GM12878 (cell line): ENCODE data around the gene BAX. TPM values are rescaled to one million over a fixed set of nuclear protein-coding genes. Genes with fewer than 3 reads are reported as not detected.

Experiments
- ATAC-seq: fragments of 200-7000 bp; cut with Tn5 transposase; 3 replicates; pipeline ENCODE4 v1.9.1; 2020; ENCODE audit warnings: mild to moderate bottlenecking, moderate library complexity
- BruUV-seq: library from RNA; stranded (reverse); fragments of 400-500 nt; replicated peaks from 2 replicates; lab custom pipeline; 2021; lab: Mats Ljungman, UMichigan
- CTCF ChIA-PET: fragments of 300-600 bp; sonication (Branson Sonifier 250); formaldehyde crosslinking; extraction: SDS; loops from one replicate; lab custom pipeline; 2021; ENCODE audit warnings: inconsistent platforms; lab: Yijun Ruan, JAX
- POLR2A ChIA-PET: fragments of 350-600 bp; formaldehyde crosslinking; extraction: SDS; loops from one replicate; lab custom pipeline; 2021; ENCODE audit warnings: inconsistent platforms; lab: Charles Lee
- RAD21 ChIA-PET: fragments of 300-600 bp; sonication (Branson Sonifier 250); formaldehyde crosslinking; loops from one replicate; lab custom pipeline; 2023; ENCODE audit warnings: antibody characterized with exemption; ENCODE audit not compliant: unreplicated experiment; lab: Charles Lee
- SMC1A ChIA-PET: fragments of 300-600 bp; sonication (Branson Sonifier 250); formaldehyde crosslinking; loops from one replicate; lab custom pipeline; 2023; ENCODE audit not compliant: unreplicated experiment, uncharacterized antibody; lab: Charles Lee
- DNase-seq: peaks from one replicate; pipeline ENCODE4 v3.0.0-alpha.2; 2011; ENCODE audit warnings: low read depth, low spot score
- FAIRE-seq: peaks from 3 replicates; lab custom pipeline; 2011; peaks lifted over from hg19 to GRCh38; lab: Jason Lieb, UNC
- H2AFZ ChIP-seq: 2 replicates; pipeline ENCODE4 v1.6.0; 2011; ENCODE audit warnings: low read depth, low read length, control low read depth; ENCODE audit not compliant: control insufficient read depth
- H3K27ac ChIP-seq: 2 replicates; pipeline ENCODE4 v1.5.1; 2011; ENCODE audit warnings: control low read depth; ENCODE audit not compliant: control insufficient read depth, insufficient read depth
- H3K27me3 ChIP-seq, 2 experiments: replicated peaks in 1 of 2; 2 replicates each; pipeline versions ENCODE4 v1.6.0 to v1.6.1; 2011; ENCODE audit warnings: low read length in 1 of 2; ENCODE audit not compliant: control insufficient read depth in 2 of 2, insufficient read depth in 2 of 2
- H3K36me3 ChIP-seq, 2 experiments: 2 replicates each; pipeline ENCODE4 v1.5.1; 2011; ENCODE audit warnings: low read length in 1 of 2; ENCODE audit not compliant: control insufficient read depth in 2 of 2, insufficient read depth in 2 of 2
- H3K4me1 ChIP-seq: 2 replicates; pipeline ENCODE4 v1.6.1; 2011; ENCODE audit warnings: mild to moderate bottlenecking, low read length, moderate library complexity, mixed read lengths; ENCODE audit not compliant: control insufficient read depth, insufficient read depth
- H3K4me2 ChIP-seq: 2 replicates; pipeline ENCODE4 v1.6.0; 2011; ENCODE audit warnings: control low read depth; ENCODE audit not compliant: control insufficient read depth, insufficient read depth
- H3K4me3 ChIP-seq: fragments of 200-600 bp; sonication (generic); 2 replicates; pipeline ENCODE4 v1.5.1; 2016
- H3K79me2 ChIP-seq: 2 replicates; pipeline ENCODE4 v1.6.0; 2011; ENCODE audit warnings: low read length; ENCODE audit not compliant: control insufficient read depth, insufficient read depth
- H3K9ac ChIP-seq: 2 replicates; pipeline ENCODE4 v1.8.0; 2011; ENCODE audit warnings: low read length, control low read depth, mixed read lengths; ENCODE audit not compliant: control insufficient read depth, insufficient read depth
- H3K9me3 ChIP-seq: replicated peaks from 3 replicates; pipeline ENCODE4 v1.5.1; 2011; ENCODE audit warnings: mild to moderate bottlenecking, low read length; ENCODE audit not compliant: control insufficient read depth, insufficient read depth
- H4K20me1 ChIP-seq: 2 replicates; pipeline ENCODE4 v1.6.0; 2011; ENCODE audit not compliant: control insufficient read depth, insufficient read depth
- ATF3 ChIP-seq: IDR thresholded peaks from 2 replicates; pipeline ENCODE4 v1.6.1; 2011; ENCODE audit warnings: low read depth, mild to moderate bottlenecking, low read length, moderate library complexity, borderline replicate concordance; ENCODE audit errors: extremely low read depth
- CHD2 ChIP-seq: IDR thresholded peaks from 2 replicates; pipeline ENCODE4 v1.6.1; 2011; ENCODE audit warnings: low read depth, low read length, improper control_type of control experiment, borderline replicate concordance
- CREM ChIP-seq: IDR thresholded peaks from 2 replicates; pipeline ENCODE4 v1.6.1; 2014; ENCODE audit warnings: antibody characterized with exemption, low read depth
- HCFC1 ChIP-seq: fragments of 150-350 bp; IDR thresholded peaks from 2 replicates; pipeline ENCODE4 v1.6.1; 2014; ENCODE audit warnings: low read length
- IKZF1 ChIP-seq: fragments of 450-650 bp; conservative IDR thresholded peaks from 2 replicates; pipeline ENCODE4 v1.6.1; 2017; ENCODE audit warnings: antibody characterized with exemption, mild to moderate bottlenecking
- MTA3 ChIP-seq: IDR thresholded peaks from 2 replicates; pipeline ENCODE4 v1.6.1; 2012; ENCODE audit warnings: low read length, inconsistent platforms, borderline replicate concordance
- RAD21 ChIP-seq: IDR thresholded peaks from 2 replicates; pipeline ENCODE4 v1.6.1; 2011; ENCODE audit warnings: mild to moderate bottlenecking, low read depth, low read length, moderate library complexity; ENCODE audit not compliant: insufficient read depth
- SIX5 ChIP-seq: IDR thresholded peaks from 2 replicates; pipeline ENCODE4 v1.6.1; 2011; ENCODE audit warnings: mild to moderate bottlenecking, low read depth, low read length, moderate library complexity; ENCODE audit not compliant: severe bottlenecking
- SMARCA5 ChIP-seq: fragments of 450-650 bp; IDR thresholded peaks from 2 replicates; pipeline ENCODE4 v1.6.1; 2017; ENCODE audit warnings: mild to moderate bottlenecking
- TARDBP ChIP-seq: IDR thresholded peaks from 2 replicates; pipeline ENCODE4 v1.6.1; 2016; ENCODE audit warnings: borderline replicate concordance
- ZNF24 ChIP-seq: fragments of 450-650 bp; IDR thresholded peaks from 2 replicates; pipeline ENCODE4 v1.6.1; 2017; ENCODE audit warnings: antibody characterized with exemption, mild to moderate bottlenecking
- ZNF592 ChIP-seq: fragments of 450-650 bp; IDR thresholded peaks from 2 replicates; pipeline ENCODE4 v1.6.1; 2017; ENCODE audit warnings: mild to moderate bottlenecking, moderate library complexity
- WGBS: methylation state at CpG from one replicate; pipeline ENCODE4 v1.1.6; 2016; ENCODE audit warnings: low lambda C conversion rate; ENCODE audit not compliant: insufficient replicate concordance, insufficient coverage; ENCODE audit errors: missing lambda C conversion rate; 5-methylcytosine and 5-hydroxymethylcytosine counted together
- in situ Hi-C: fragments of 300-500 bp; cut with MboI; formaldehyde crosslinking; loops from 9 replicates; pipeline ENCODE4 v1.14.3; 2018; ENCODE audit warnings: mixed read lengths
- intact Hi-C: fragments of 100-400 bp; cut with micrococcal nuclease; formaldehyde crosslinking; loops from one replicate; pipeline ENCODE4 v1.14.2; 2022; ENCODE audit not compliant: unreplicated experiment
- polyA plus RNA-seq, 11 experiments: library from polyadenylated mRNA; depleted of rRNA in 4 of 11; unstranded in 6 of 11; stranded (reverse) in 5 of 11; fragments of >200 nt; fragmentation: Nextera tagmentation in 4 of 11; fragmentation: Illumina TruSeq in 1 of 11; extraction: Ambion mirVana in 4 of 11; extraction: Trizol in 1 of 11; gene quantifications; 1 replicate in 1 of 11; 2 replicates in 10 of 11; pipeline versions ENCODE4 v1.2.1 to v1.2.3, GENCODE V29; 2011 to 2016; ENCODE audit warnings: inconsistent platforms in 2 of 11, missing spikeins in 2 of 11, low read depth in 1 of 11
- total RNA-seq, 4 experiments: library from RNA; depleted of rRNA in 3 of 4; stranded (reverse); fragments of >200 nt in 3 of 4; fragmentation: Illumina TruSeq in 1 of 4; extraction: Trizol in 1 of 4; gene quantifications; 2 replicates each; pipeline versions ENCODE4 v1.2.1 to v1.2.3, GENCODE V29; 2013 to 2021

The BAX gene
- total and polyA plus RNA-seq, 10 of the 15 experiments (the other 5 are each of a cell fraction or from before 2014, with no cell fraction given) = 7.2 to 221 (median 137) TPM

GRCh38 chr19:48910803-48911202, 43.9 kb upstream of the BAX start:
- TF ChIP-seq SMARCA5 = 0 out of 2 replicates have a peak, but pooled peaks have one; percentile 29
- no peak for TF ChIP-seq RAD21
- no peak for TF ChIP-seq ZNF24
- ATAC-seq (no peak), FAIRE-seq (no peak), DNase-seq (no peak)
- no peaks in the 10 kb centered on the region for H4K20me1 ChIP-seq
- ChIA-PET SMC1A (interaction anchor here (0.7 kb wide), 1 partner anchor 9 kb away, joined by 3 read pairs; no protein-coding TSS in a partner anchor), CTCF (interaction anchor here (1.0 kb wide), 1 partner anchor 10 kb away, joined by 4 read pairs; the partner anchor contains the start of gene NUCB1), POLR2A (interaction anchor here (1.1 kb wide), 1 partner anchor 14 kb away, joined by 6 read pairs; no protein-coding TSS in a partner anchor), RAD21 (interaction anchor here (0.7 kb wide), 1 partner anchor 58 kb away, joined by 3 read pairs; no protein-coding TSS in a partner anchor)
- no peak overlapping the region for H3K4me3 ChIP-seq
- peaks cover 6% of the 10 kb centered on the region for H3K4me1 ChIP-seq
- 98% methylated on average over 2 of the region's 2 CpGs for WGBS
- no peak overlapping the region for H3K9ac ChIP-seq
- BruUV-seq = no TSS peak
- no peak overlapping the region for H3K27ac ChIP-seq
- H3K27me3 ChIP-seq = no peaks in the 10 kb centered on the region
- in situ Hi-C loops = no loop called here
- intact Hi-C loops = no loop called here
- no peak overlapping the region for H2AFZ ChIP-seq
- no peak overlapping the region for H3K4me2 ChIP-seq
- H3K9me3 ChIP-seq = no peaks in the 10 kb centered on the region; the same call in 1 of the 3 replicates
- peaks cover 10 to 25% of the 10 kb centered on the region in 2 experiments for H3K36me3 ChIP-seq
- H3K79me2 ChIP-seq = no peaks in the 10 kb centered on the region

DNA sequence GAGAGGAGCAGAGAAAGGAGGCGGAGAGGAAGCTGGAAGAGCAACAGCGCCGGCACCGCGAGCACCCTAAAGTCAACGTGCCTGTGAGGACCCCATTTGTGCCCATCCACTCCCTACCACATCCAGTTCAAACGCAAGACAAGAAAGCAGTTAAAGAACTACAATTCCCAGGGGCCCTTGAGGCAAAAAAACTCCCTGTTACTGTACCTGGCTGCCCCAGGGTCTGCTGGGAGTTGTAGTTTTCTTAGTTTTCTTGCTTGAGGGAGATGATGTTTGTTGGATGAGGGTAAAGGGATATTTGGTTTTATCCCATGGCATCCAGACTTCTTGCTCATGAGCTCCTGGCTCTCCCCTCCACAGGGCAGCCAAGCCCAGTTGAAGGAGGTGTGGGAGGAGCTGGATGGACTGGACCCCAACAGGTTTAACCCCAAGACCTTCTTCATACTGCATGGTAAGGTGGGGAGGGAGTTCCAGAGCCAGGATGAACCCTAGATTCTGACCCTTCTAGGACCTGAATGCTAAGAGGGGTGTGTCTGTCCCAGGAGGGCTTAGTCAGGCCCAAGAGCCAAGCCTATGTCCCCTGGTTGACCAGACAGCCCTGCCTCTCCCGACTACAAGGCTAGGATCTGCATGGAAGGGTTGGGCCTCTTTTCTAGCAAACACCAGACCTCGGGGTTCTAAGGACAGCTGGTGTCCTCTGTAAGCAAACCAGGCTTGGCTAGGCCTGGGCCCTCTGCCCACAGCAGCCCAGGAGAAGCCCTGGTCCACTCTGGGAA, 41.4 kb upstream of the BAX start:
- H3K9ac ChIP-seq = no peak overlapping the region
- H3K4me1 ChIP-seq = peaks cover 13% of the 10 kb centered on the region
- H3K79me2 ChIP-seq = no peaks in the 10 kb centered on the region
- no peak overlapping the region for H3K4me3 ChIP-seq
- 98% methylated on average over 9 of the region's 9 CpGs for WGBS
- TF ChIP-seq SIX5 (peak; percentile 96), TARDBP (peak; percentile 77; the same call in 1 of the 2 replicates), HCFC1 (peak; percentile 90), MTA3 (no peak), ATF3 (0 out of 2 replicates have a peak, but pooled peaks have one; percentile 11), CHD2 (0 out of 2 replicates have a peak, but pooled peaks have one; percentile 18), CREM (peak; percentile 47; the same call in 1 of the 2 replicates), ZNF592 (no peak), IKZF1 (peak; percentile 55)
- DNase-seq (no peak), FAIRE-seq (no peak), ATAC-seq (peak; percentile 73)
- no peaks in the 10 kb centered on the region for H4K20me1 ChIP-seq
- H3K27me3 ChIP-seq = no peaks in the 10 kb centered on the region
- no peak overlapping the region for H3K27ac ChIP-seq
- no peaks in the 10 kb centered on the region; the same call in 1 of the 3 replicates for H3K9me3 ChIP-seq
- TSS peak; percentile 43 for BruUV-seq
- intact Hi-C loops = no loop called here
- H2AFZ ChIP-seq = no peak overlapping the region
- in situ Hi-C loops = no loop called here
- no peak overlapping the region for H3K4me2 ChIP-seq
- peaks cover 10 to 25% of the 10 kb centered on the region in 2 experiments for H3K36me3 ChIP-seq
- ChIA-PET CTCF (no interaction called here), RAD21 (no interaction called here), POLR2A (no interaction called here), SMC1A (interaction anchor here (1.2 kb wide), 1 partner anchor 12 kb away, joined by 4 read pairs; no protein-coding TSS in a partner anchor)
